Colonic mucosa (tissue), 4 donors: ENCODE measurements around the gene CPNE5. TPM values are rescaled to one million over a fixed set of nuclear protein-coding genes. Genes with fewer than 3 reads are reported as not detected.

Experiments
- DNase-seq: peaks from one replicate; pipeline ENCODE4 v3.0.0-alpha.2; 2020
- H3K27ac ChIP-seq: fragments of 200-600 bp; one replicate; pipeline ENCODE4 v1.8.0; 2021
- H3K27me3 ChIP-seq: fragments of 200-600 bp; one replicate; pipeline ENCODE4 v1.8.0; 2021
- H3K36me3 ChIP-seq: fragments of 200-600 bp; one replicate; pipeline ENCODE4 v1.8.0; 2021
- H3K4me1 ChIP-seq: fragments of 200-600 bp; one replicate; pipeline ENCODE4 v1.8.0; 2021; ENCODE audit warnings: mild to moderate bottlenecking
- H3K4me3 ChIP-seq: fragments of 200-600 bp; one replicate; pipeline ENCODE4 v1.8.0; 2021
- H3K9ac ChIP-seq, 2 donors: one replicate each; pipeline ENCODE4 v1.7.0; 2013; ENCODE audit warnings: control low read depth in 2 of 2, low read depth in 2 of 2, low read length in 2 of 2
- H3K9me3 ChIP-seq: fragments of 200-600 bp; one replicate; pipeline ENCODE4 v1.8.0; 2021
- CTCF ChIP-seq: fragments of 200-600 bp; IDR thresholded peaks from one replicate; pipeline ENCODE4 v1.8.0; 2022; ENCODE audit warnings: antibody characterized with exemption, mild to moderate bottlenecking
- intact Hi-C: fragments of 100-400 bp; cut with DNase I; formaldehyde crosslinking; loops from one replicate; pipeline ENCODE4 v1.14.1; 2022
- total RNA-seq, 2 donors: library from RNA; stranded (reverse); fragmentation: NEBNext Ultra II Directional in 1 of 2; extraction: Animal tissue kit (Norgen Biotek cat#: 25700) in 1 of 2; gene quantifications; one replicate each; pipeline ENCODE4 v1.2.1, GENCODE V29; 2021
- donor health status: healthy.
- donor health status: DM: no; HTN: no; CAD: no.
- donor health status: DM: no; HTN: no; CAD: no.

Gene CPNE5
- total RNA-seq, 2 donors from 2014 or later = 4.6 to 8.0 TPM

- Histone ChIP-seq H3K9ac (no peak overlapping the region), H3K27ac (no peak overlapping the region), H3K9me3 (no peaks in the 10 kb centered on the region), H3K4me1 (no peaks in the 10 kb centered on the region), H3K27me3 (no peaks in the 10 kb centered on the region), H3K36me3 (no peaks in the 10 kb centered on the region), H3K4me3 (no peak overlapping the region)
- intact Hi-C loops = loop anchor here (2.0 to 5.0 kb wide), 2 partner anchors 134 to 323 kb away; no protein-coding TSS in a partner anchor
- no peak for DNase-seq
- TF ChIP-seq CTCF = no peak
Measured at GRCh38 chr6:36884610-36885009, 45.4 kb upstream of the CPNE5 start.

GRCh38 chr6:36875250-36875633 lies 36.0 kb upstream of the CPNE5 start:
- DNase-seq = no peak
- peak overlapping the region; percentile 74 to 90 for H3K9ac ChIP-seq
- H3K9me3 ChIP-seq = no peaks in the 10 kb centered on the region
- intact Hi-C loops = no loop called here
- H3K27ac ChIP-seq = peak overlapping the region; percentile 78
- peak overlapping the region; percentile 79 for H3K4me3 ChIP-seq
- peaks cover 9% of the 10 kb centered on the region for H3K4me1 ChIP-seq
- no peaks in the 10 kb centered on the region for H3K36me3 ChIP-seq
- TF ChIP-seq CTCF = no peak
- H3K27me3 ChIP-seq = no peaks in the 10 kb centered on the region

GRCh38 chr6:36874443-36875249 lies 35.4 kb upstream of the CPNE5 start, which contains the start of gene PPIL1:
PPIL1 (minus strand) TSS chr6:36874803; CDS start chr6:36874772, 31 bp downstream.
- intact Hi-C loops = no loop called here
- H3K9me3 ChIP-seq = no peaks in the 10 kb centered on the region
- DNase-seq = peak; percentile 88
- H3K4me3 ChIP-seq = peak within 1 kb of the TSS; percentile 79
- TF ChIP-seq CTCF = no peak
- peaks cover 9% of the 10 kb centered on the region for H3K4me1 ChIP-seq
- H3K27me3 ChIP-seq = no peaks in the 10 kb centered on the region
- H3K27ac ChIP-seq = peak within 1 kb of the TSS; percentile 78
- no peaks in the 10 kb centered on the region for H3K36me3 ChIP-seq
- H3K9ac ChIP-seq = peak within 1 kb of the TSS; percentile 74 to 90

GRCh38 chr6:36873612-36874442 lies 34.6 kb upstream of the CPNE5 start:
- Histone ChIP-seq H3K27me3 (no peaks in the 10 kb centered on the region), H3K4me3 (peak overlapping the region; percentile 79), H3K27ac (peak overlapping the region; percentile 78), H3K9ac (peak overlapping the region; percentile 74 to 90), H3K36me3 (no peaks in the 10 kb centered on the region), H3K9me3 (no peaks in the 10 kb centered on the region), H3K4me1 (peaks cover 9% of the 10 kb centered on the region)
- peak; percentile 46 for DNase-seq
- intact Hi-C loops = no loop called here
- no peak for TF ChIP-seq CTCF

GRCh38 chr6:36873115-36873514 lies 33.9 kb upstream of the CPNE5 start:
- DNase-seq = no peak
- no peak for TF ChIP-seq CTCF
- no peaks in the 10 kb centered on the region for H3K27me3 ChIP-seq
- peaks cover 9% of the 10 kb centered on the region for H3K4me1 ChIP-seq
- no peak overlapping the region for H3K27ac ChIP-seq
- intact Hi-C loops = no loop called here
- no peaks in the 10 kb centered on the region for H3K36me3 ChIP-seq
- no peak overlapping the region for H3K4me3 ChIP-seq
- no peak overlapping the region for H3K9ac ChIP-seq
- H3K9me3 ChIP-seq = no peaks in the 10 kb centered on the region
